ENCODE results near the gene RPP25L. TPM values are rescaled to one million over a fixed set of nuclear protein-coding genes. Genes with fewer than 3 reads are reported as not detected.

The RPP25L gene
- total RNA-seq, 1 donor from 2014 or later: 31.4 TPM

DNA sequence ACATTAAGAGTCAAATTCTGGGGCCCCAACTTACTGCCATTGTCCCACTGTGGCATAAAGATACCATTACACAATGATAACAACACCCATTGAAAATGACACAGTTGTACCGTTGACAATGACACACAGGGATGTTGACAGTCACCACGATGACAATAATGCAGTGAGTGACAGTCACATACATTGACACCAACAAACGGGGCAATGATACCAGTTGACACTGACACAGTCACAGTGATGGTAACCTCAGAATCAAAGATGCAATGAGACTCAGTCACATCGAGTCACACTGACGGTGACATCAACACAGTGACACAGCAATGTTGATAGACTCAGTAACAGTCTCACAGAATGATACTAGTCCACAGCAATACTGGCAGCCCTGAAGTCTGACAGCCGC lies 39.3 kb downstream of the RPP25L start:
- Histone ChIP-seq H3K4me3 (no peak overlapping the region), H3K9me3 (no peaks in the 10 kb centered on the region), H3K27me3 (no peaks in the 10 kb centered on the region), H3K4me1 (no peaks in the 10 kb centered on the region), H3K27ac (no peak overlapping the region), H3K36me3 (no peaks in the 10 kb centered on the region)
- DNase-seq (ENCODE audit: extremely low spot score in 2 of 2): no peak
- TF ChIP-seq POLR2A (IDR thresholded peaks at IDR 0.05) (no peak), POLR2AphosphoS5 (IDR thresholded peaks at IDR 0.05; ENCODE audit: insufficient read depth in 1 of 2, low read depth in 1 of 2) (no peak), CTCF (IDR thresholded peaks at IDR 0.05) (no peak)
- intact Hi-C loops (cut with DNase I): no loop called here

DNA sequence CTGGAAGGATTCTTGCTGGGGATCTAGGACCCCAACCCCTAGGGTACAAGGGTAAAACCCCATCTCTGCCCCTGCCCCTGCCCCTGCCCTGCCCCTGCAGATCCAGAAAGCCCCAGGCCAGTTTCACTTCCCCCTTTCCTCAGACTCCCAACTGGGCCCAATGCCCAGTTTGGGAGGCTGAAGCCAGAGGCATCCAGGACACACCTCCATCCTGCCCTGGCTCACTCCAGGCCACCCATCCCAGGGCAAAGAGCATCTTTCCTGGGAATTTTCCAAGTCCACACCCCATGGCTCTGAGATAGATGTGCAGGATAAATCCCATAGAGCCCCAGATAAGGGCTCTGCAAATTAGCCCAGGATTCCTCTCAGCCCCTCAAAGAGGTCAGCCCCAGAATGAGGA lies 39.8 kb downstream of the RPP25L start:
- no peak for DNase-seq (ENCODE audit: extremely low spot score in 2 of 2)
- intact Hi-C loops (cut with DNase I): no loop called here
- Histone ChIP-seq H3K27ac (no peak overlapping the region), H3K4me3 (no peak overlapping the region), H3K9me3 (no peaks in the 10 kb centered on the region), H3K36me3 (no peaks in the 10 kb centered on the region), H3K27me3 (no peaks in the 10 kb centered on the region), H3K4me1 (no peaks in the 10 kb centered on the region)
- TF ChIP-seq CTCF (IDR thresholded peaks at IDR 0.05): no peak
- TF ChIP-seq POLR2A (IDR thresholded peaks at IDR 0.05): no peak
- no peak for TF ChIP-seq POLR2AphosphoS5 (IDR thresholded peaks at IDR 0.05; ENCODE audit: insufficient read depth in 1 of 2, low read depth in 1 of 2)

DNA sequence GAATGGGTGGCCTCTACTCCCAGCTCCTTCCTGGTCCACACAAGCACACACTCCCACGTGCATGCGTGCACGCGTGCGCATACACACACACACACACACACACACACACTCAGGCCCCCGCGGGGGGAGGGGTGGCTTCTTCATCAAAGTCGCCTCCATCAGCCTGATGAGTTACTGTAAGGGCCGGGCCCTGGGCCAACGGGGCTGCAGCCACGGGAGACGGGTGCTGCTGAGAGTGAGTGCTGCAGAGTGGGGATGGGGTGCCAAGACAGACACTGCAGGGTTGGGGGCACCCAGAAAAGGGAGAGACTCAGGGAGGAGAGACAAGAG lies 40.5 kb downstream of the RPP25L start:
- H3K4me3 ChIP-seq: no peak overlapping the region
- no peaks in the 10 kb centered on the region for H3K9me3 ChIP-seq
- TF ChIP-seq POLR2A (IDR thresholded peaks at IDR 0.05) (no peak), CTCF (IDR thresholded peaks at IDR 0.05) (no peak), POLR2AphosphoS5 (IDR thresholded peaks at IDR 0.05; ENCODE audit: insufficient read depth in 1 of 2, low read depth in 1 of 2) (no peak)
- H3K36me3 ChIP-seq: no peaks in the 10 kb centered on the region
- intact Hi-C loops (cut with DNase I): no loop called here
- H3K4me1 ChIP-seq: no peaks in the 10 kb centered on the region
- DNase-seq (ENCODE audit: extremely low spot score in 2 of 2): no peak
- no peak overlapping the region for H3K27ac ChIP-seq
- H3K27me3 ChIP-seq: no peaks in the 10 kb centered on the region

GRCh38 chr9:34570809-34571480 lies 41.0 kb downstream of the RPP25L start:
- Histone ChIP-seq H3K27me3 (no peaks in the 10 kb centered on the region), H3K9me3 (no peaks in the 10 kb centered on the region), H3K27ac (no peak overlapping the region), H3K36me3 (no peaks in the 10 kb centered on the region), H3K4me1 (no peaks in the 10 kb centered on the region), H3K4me3 (no peak overlapping the region)
- no peak for DNase-seq (ENCODE audit: extremely low spot score in 2 of 2)
- intact Hi-C loops (cut with DNase I): no loop called here
- TF ChIP-seq CTCF (IDR thresholded peaks at IDR 0.05): no peak
- no peak for TF ChIP-seq POLR2AphosphoS5 (IDR thresholded peaks at IDR 0.05; ENCODE audit: insufficient read depth in 1 of 2, low read depth in 1 of 2)
- no peak for TF ChIP-seq POLR2A (IDR thresholded peaks at IDR 0.05)

DNA sequence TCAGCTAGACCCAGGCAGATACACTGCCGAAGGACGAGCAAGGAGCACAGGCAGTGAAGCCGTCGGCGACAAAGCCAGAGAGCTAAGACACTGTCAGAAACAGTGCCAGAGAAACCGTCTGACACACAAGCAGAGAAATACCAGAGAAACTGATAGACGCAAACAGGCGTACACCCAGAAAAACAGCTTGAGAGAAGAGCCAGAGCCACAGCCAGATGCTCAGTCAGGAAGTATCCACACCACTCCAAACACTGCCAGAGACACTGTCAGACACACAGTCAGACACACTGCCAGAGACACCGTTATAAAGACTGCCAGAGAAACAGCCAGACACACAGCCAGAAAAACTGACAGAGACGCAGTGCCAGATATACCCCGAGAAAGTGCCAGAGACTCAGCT lies 41.5 kb downstream of the RPP25L start:
- no peak for DNase-seq (ENCODE audit: extremely low spot score in 2 of 2)
- no peak overlapping the region for H3K4me3 ChIP-seq
- no peak for TF ChIP-seq CTCF (IDR thresholded peaks at IDR 0.05)
- TF ChIP-seq POLR2A (IDR thresholded peaks at IDR 0.05): no peak
- no peak for TF ChIP-seq POLR2AphosphoS5 (IDR thresholded peaks at IDR 0.05; ENCODE audit: insufficient read depth in 1 of 2, low read depth in 1 of 2)
- H3K27me3 ChIP-seq: no peaks in the 10 kb centered on the region
- H3K27ac ChIP-seq: no peak overlapping the region
- H3K36me3 ChIP-seq: no peaks in the 10 kb centered on the region
- no peaks in the 10 kb centered on the region for H3K9me3 ChIP-seq
- intact Hi-C loops (cut with DNase I): no loop called here
- H3K4me1 ChIP-seq: no peaks in the 10 kb centered on the region
